Activated gamma-delta T cell (primary cell): Measurements from ENCODE around the gene PITPNC1.
"Not testable (repeated sequence)": the region's sequence is repeated elsewhere in the genome, so short reads cannot be mapped to it uniquely, and the experiment has no call there.

Experiments
- DNase-seq: peaks from one replicate; lab custom pipeline; 2025; lab: John Stamatoyannopoulos, UW

PITPNC1 gene

GRCh38 chr17:67461228-67461780 lies 84.2 kb downstream of the PITPNC1 start:
- DNase-seq: no peak

- DNase-seq: no peak
Observed at GRCh38 chr17:67461876-67462275, 84.8 kb downstream of the PITPNC1 start.

GRCh38 chr17:67466251-67466796 lies 89.2 kb downstream of the PITPNC1 start:
- no peak for DNase-seq

- DNase-seq: no peak
Observed at GRCh38 chr17:67467500-67468455, 90.7 kb downstream of the PITPNC1 start.

GRCh38 chr17:67469208-67469980 lies 92.3 kb downstream of the PITPNC1 start:
- no peak for DNase-seq

GRCh38 chr17:67470163-67470562 lies 93.1 kb downstream of the PITPNC1 start:
- no peak for DNase-seq

GRCh38 chr17:67471118-67471517 lies 94.0 kb downstream of the PITPNC1 start:
- no peak for DNase-seq

- not testable (repeated sequence) for DNase-seq
Observed at GRCh38 chr17:67472606-67473005, 95.5 kb downstream of the PITPNC1 start.

- DNase-seq: no peak
Observed at GRCh38 chr17:67474081-67474661, 97.1 kb downstream of the PITPNC1 start.

GRCh38 chr17:67475161-67475937 lies 98.3 kb downstream of the PITPNC1 start:
- DNase-seq: peak; percentile 28

GRCh38 chr17:67476787-67477335 lies 99.8 kb downstream of the PITPNC1 start:
- no peak for DNase-seq

- no peak for DNase-seq
Observed at GRCh38 chr17:67477687-67478086, 100.6 kb downstream of the PITPNC1 start.

- DNase-seq: no peak
Observed at GRCh38 chr17:67478401-67479041, 101.4 kb downstream of the PITPNC1 start.

- DNase-seq: no peak
Observed at GRCh38 chr17:67479148-67479547, 102.1 kb downstream of the PITPNC1 start.

- not testable (repeated sequence) for DNase-seq
Observed at GRCh38 chr17:67480959-67481358, 103.9 kb downstream of the PITPNC1 start.

GRCh38 chr17:67481808-67482207 lies 104.7 kb downstream of the PITPNC1 start:
- no peak for DNase-seq

- no peak for DNase-seq
Observed at GRCh38 chr17:67482764-67483163, 105.7 kb downstream of the PITPNC1 start.

- DNase-seq: no peak
Observed at GRCh38 chr17:67484261-67484660, 107.2 kb downstream of the PITPNC1 start.

- no peak for DNase-seq
Observed at GRCh38 chr17:67485666-67486065, 108.6 kb downstream of the PITPNC1 start.

GRCh38 chr17:67487506-67487905 lies 110.4 kb downstream of the PITPNC1 start:
- no peak for DNase-seq
